ENCODE data around the gene SRRM3.
"Not testable (repeated sequence)": the region's sequence is repeated elsewhere in the genome, so short reads cannot be mapped to it uniquely, and the experiment has no call there.

SRRM3 gene

DNA sequence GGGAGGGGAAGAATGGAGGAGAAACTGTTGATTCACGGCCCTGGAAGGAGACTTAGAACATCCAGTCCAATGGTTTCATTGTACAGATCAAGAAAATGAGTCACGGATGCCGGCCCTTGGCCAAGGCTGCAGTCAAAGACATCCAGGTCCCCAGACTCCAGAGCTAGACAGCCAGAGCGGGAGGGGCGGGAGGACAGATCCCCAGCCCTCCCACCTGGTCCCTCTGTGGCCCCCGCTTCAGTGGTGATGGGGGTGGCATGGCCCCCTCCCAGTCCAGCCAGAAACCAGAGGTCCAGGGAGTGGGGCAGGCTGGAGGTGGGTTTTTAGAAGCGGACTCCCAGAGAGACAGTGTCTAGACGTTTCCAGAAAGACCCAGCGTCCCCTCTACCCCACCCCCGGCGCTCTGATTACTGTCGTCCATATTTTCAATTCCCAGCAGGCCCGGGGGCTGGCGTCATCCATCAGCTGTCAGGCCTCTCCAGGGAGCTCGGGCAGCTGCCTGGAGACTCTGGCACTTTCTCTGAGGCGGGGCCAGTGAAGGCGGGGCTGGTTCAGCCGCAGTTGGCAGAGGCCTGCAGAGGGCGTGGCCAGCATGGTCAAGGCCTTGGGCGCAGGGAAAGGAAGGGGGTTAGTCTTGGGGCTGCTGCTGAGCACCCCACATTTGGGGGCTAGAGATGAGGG, 92.8 kb downstream of the SRRM3 start:
- DNase-seq = peak; percentile 50

DNA sequence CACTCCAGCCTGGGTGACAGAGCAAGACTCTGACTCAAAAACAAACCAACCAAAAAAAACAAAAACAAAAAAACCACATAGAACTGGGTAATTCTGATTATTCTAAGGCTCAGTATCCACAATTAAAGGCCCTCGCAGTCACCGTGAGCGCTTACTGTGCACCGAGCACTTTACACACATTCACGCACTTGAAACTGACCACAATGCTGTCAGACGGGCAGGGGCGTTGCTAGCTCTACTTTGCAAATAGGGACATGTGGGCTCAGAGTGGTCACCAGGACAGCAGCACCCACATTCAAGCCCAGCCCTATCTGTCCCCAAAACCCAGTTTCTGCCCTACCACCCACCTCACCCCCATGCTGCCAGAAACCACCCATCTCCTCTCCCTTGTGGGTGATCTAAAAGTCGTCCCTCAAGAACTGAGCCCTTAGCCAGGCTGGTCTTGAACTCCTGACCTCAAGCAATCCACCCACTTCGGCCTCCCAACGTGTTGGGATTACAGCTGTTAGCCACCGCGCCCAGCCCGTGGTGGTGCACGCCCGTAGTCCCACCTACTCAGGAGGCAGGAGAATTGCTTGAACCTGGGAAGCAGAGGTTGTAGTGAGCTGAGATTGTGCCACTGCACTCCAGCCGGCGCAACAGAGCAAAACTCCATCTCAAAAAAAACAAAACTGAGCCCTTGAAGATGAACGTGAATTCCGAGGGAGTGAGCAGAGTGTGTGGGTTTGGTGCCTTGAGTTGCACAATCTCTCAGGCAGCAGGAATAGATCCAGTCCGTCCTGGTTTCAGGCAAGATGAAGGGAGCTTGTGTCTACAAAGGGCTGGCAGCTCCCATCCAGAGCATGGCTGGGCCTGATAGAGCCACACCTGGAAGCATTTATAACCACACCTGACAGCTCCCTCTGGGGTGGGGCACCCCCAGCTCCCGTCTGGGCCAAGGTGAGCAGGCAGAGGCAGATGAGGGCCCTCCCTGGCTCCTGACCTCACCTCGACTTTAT, 95.3 kb downstream of the SRRM3 start:
- no peak for DNase-seq

- no peak for DNase-seq
Measured at GRCh38 chr7:76300166-76300731, 98.6 kb downstream of the SRRM3 start.

- no peak for DNase-seq
Measured at GRCh38 chr7:76301000-76301399, 99.3 kb downstream of the SRRM3 start.

DNA sequence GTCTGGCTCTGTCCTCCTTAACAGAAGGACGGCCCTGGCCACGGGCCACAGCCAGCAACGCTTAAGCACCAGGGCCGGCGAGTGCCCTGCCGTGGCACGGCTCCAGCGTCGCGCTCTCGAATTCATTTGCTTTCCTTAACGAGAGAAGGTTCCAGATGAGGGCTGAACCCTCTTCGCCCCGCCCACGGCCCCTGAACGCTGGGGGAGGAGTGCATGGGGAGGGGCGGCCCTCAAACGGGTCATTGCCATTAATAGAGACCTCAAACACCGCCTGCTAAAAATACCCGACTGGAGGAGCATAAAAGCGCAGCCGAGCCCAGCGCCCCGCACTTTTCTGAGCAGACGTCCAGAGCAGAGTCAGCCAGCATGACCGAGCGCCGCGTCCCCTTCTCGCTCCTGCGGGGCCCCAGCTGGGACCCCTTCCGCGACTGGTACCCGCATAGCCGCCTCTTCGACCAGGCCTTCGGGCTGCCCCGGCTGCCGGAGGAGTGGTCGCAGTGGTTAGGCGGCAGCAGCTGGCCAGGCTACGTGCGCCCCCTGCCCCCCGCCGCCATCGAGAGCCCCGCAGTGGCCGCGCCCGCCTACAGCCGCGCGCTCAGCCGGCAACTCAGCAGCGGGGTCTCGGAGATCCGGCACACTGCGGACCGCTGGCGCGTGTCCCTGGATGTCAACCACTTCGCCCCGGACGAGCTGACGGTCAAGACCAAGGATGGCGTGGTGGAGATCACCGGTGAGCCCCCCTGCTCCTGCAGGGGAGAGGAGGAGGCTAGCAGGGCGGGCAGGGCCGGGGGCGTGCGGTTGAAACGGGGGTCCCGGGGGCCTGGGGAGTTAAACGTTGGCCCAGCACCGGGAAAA, 100.9 kb downstream of the SRRM3 start, which contains the start of gene HSPB1:
HSPB1 (plus strand) TSS at position 327 of the 855 bp plus-strand sequence; CDS start at position 367, 40 bp downstream.
- DNase-seq = peak; percentile 44

DNA sequence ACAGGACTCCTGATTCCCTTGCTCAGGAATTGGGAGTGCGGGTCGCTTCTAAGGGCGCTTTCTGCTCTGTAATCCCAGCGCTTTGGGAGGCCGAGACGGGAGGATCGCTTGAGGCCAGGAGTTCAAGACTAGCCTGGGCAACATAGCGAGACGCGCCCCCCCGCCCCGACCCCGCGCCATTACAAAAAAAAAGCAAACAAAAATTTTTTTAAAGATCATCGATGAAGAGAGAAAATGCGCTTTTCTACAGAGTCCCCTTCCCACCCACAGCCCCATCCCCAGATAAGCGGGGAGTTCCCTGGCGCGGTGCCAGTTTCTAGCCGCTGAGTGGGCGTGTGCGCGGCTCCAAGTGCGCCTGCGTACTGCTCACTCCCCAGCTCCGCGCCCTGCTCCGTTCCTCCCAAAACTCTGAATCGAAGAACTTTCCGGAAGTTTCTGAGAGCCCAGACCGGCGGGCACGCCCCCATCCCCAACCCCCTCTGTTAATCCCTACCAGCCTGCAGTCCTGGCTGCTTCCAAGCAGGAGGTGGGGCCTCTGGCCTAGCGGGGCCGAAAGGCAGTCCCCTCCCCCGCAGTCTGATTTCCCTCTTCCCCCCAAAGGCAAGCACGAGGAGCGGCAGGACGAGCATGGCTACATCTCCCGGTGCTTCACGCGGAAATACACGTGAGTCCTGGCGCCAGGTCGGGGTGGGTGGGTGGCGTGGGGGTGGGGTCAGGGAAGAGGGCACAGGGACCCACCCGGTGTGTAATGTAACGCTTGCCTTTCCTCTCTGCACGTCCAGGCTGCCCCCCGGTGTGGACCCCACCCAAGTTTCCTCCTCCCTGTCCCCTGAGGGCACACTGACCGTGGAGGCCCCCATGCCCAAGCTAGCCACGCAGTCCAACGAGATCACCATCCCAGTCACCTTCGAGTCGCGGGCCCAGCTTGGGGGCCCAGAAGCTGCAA, 101.8 kb downstream of the SRRM3 start:
- DNase-seq = peak; percentile 56

DNA sequence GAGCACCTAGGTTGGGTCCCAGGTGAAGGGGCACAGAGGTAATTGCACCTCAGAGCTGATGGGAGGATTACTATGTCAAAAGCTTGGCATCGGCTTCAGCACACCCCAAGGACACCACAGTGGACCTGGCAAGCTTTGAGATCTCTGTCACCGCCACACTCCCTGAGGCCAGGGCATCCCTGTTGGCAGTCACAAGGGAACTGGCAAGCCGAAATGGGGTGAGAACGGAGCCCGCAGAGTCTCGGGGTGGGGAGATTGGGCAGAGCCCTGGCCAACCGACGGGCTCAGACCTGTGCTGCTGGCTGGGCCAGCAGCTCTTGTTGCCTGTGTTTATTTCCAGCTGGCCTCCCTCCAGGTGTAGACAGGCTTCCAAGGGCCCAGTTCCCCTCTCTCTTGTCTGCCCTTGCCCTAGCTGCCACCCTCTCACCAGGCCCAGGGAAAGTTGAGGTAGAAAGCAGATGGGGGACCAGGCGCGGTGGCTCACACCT, 103.2 kb downstream of the SRRM3 start:
- no peak for DNase-seq

DNA sequence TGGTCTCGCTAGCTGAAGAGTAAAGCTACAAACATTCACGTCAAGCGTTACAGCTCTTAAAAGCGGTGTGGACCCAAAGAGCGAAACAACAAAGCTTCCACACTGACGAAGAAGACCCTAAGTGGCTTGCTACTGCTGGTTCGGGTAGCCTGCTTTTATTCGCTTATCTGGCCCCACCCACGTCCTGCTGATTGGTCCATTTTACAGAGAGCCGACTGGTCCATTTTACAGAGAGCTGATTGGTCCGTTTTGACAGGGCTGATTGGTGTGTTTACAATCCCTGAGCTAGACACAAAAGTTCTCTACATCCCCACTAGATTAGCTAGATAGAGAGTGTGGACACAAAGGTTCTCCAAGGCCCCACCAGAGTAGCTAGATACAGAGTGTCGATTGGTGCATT, 107.2 kb downstream of the SRRM3 start:
- DNase-seq = not testable (repeated sequence)

DNA sequence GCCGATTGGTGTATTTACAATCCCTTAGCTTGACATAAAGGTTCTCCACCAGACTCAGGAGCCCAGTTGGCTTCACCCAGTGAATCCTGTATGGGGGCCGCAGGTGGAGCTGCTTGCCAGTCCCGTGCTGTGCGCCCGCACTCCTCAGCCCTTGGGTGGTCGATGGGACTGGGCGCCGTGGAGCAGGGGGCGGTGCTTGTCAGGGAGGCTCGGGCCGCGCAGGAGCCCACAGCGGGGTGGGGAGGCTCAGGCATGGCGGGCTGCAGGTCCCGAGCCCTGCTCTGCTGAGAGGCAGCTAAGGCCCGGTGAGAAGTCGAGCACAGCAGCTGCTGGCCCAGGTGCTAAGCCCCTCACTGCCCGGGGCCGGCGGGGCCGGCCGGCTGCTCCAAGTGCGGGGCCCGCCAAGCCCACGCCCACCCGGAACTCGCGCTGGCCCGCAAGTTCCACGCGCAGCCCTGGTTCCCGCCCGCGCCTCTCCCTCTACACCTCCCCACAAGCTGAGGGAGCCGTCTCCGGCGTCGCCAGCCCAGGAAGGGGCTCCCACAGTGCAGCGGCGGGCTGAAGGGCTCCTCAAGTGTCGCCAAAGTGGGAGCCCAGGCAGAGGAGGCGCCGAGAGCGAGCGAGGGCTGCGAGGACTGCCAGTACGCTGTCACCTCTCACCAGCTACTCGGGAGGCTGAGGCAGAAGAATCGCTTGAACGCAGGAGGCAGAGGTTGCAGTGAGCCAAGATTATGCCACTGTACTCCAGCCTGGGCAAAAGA, 107.8 kb downstream of the SRRM3 start:
- DNase-seq = not testable (repeated sequence)

- peak; percentile 11 for DNase-seq
Measured at GRCh38 chr7:76310102-76310957, 108.6 kb downstream of the SRRM3 start.

GRCh38 chr7:76311838-76312237, 110.1 kb downstream of the SRRM3 start:
- DNase-seq = not testable (repeated sequence)

- DNase-seq = peak; percentile 81
Measured at GRCh38 chr7:76314042-76314721, 112.5 kb downstream of the SRRM3 start.

DNA sequence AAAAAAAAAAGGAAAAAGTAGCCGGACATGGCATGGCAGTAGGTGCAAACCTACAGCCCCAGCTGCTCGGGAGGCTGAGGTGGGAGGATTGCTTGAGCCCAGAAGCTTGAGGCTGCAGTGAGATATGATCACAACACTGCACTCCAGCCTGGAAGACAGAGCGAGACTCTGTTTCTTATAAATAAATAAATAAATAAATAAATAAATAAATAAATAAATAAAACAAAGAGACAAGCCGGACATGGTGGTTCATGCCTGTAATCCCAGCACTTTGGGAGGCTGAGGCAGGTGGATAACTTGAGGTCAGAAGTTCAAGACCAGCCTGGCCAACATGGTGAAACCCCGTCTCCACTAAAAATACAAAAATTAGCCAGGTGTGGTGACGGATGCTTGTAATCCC, 113.0 kb downstream of the SRRM3 start:
- not testable (repeated sequence) for DNase-seq

GRCh38 chr7:76315364-76315763, 113.7 kb downstream of the SRRM3 start:
- no peak for DNase-seq

DNA sequence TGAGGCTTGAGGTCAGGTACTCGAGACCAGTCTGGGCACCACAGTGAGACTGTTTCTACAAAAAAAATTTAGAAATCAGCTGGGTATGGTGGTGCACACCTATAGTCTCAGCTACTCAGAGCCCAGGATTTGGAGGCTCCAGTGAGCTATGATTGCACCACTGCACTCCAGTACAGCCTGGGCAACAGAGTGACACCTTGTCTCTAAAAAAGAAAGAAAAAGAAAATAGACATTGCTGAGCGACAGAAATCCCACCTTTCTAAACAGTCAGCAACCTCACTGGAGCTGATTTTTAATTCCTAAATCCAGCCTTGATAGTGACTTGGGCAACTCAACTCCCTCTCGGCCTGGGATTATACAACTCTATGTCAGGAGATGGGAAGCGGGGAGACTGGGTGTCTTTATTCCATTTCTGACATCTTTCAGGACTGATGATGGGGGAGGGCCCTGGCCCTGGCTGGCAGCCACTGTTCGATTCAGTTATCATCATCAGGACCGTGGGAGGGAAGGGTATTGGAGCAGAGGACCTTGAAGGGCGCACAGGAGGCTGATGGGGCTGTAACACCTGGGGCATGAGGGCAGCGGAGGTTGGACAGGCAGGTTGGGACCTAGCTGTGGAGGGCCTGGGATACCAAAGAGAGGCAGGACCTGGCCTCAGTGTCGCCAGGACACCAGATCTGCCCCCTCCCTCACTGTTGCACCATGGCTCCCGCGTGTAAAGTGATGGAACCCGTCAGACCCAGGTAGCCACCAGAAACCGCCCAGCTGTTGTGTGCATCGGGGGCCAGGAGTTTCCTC, 115.5 kb downstream of the SRRM3 start:
- DNase-seq = no peak

DNA sequence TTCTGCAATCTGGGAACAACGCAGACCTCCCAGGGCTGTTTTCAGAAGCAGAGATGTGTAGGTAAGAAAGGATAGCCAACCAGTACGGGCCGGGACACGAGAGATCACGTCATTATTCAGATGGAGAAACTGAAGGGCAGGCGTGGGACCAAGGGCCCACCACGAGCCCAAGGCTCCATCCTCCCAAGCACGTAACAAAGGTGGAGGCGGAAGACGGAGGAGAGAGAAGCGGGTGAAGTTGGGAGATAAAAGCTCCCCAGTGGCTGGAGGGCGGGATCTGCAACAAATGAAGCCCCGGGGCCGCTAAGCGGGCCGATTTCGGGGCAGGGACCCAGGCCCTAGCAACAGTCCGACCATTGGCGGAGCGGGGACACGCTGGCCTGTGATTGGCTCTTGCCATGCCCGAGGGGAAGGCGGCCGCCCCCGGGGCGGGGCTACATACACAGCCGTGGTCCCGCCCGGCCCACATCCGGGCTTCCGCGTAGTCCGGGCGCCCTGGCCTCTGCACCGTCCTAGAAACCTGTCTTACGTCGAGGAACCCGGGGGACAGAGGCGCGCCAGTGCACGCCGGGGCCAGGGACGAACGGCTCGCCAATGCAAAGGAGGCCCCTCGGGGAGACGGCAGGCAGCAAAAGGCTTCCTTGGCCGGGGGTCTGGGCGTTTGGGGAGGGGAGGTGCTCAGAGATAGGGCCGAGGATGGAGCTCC, 116.2 kb downstream of the SRRM3 start:
- DNase-seq = peak; percentile 96
